LNCAP (cell line): ENCODE measurements around the gene WBP4.

ENCODE experiments used
- CTCF ChIP-seq: fragments of 450-650 bp; IDR thresholded peaks from 2 replicates; pipeline ENCODE4 v1.5.1; 2017; ENCODE audit warnings: mild to moderate bottlenecking

WBP4 gene

GRCh38 chr13:41061075-41061913 is at the start of gene WBP4:
WBP4 (plus strand) TSS chr13:41061509; CDS start chr13:41061674, 165 bp downstream.
- TF ChIP-seq CTCF = no peak

GRCh38 chr13:41012536-41012935 is 48.8 kb upstream of the WBP4 start:
- TF ChIP-seq CTCF = no peak

GRCh38 chr13:41013835-41014234 is 47.5 kb upstream of the WBP4 start:
- TF ChIP-seq CTCF = no peak

GRCh38 chr13:41015920-41016319 is 45.4 kb upstream of the WBP4 start:
- TF ChIP-seq CTCF = no peak

- no peak for TF ChIP-seq CTCF
Observed at GRCh38 chr13:41017159-41017558, 44.1 kb upstream of the WBP4 start.

- no peak for TF ChIP-seq CTCF
Observed at GRCh38 chr13:41017817-41018601, 43.3 kb upstream of the WBP4 start.

GRCh38 chr13:41018602-41018948 is 42.7 kb upstream of the WBP4 start:
- TF ChIP-seq CTCF = no peak
